ENCODE results near the gene RPS6KA4. TPM values are rescaled to one million over a fixed set of nuclear protein-coding genes. Genes with fewer than 3 reads are reported as not detected.
"Not testable (repeated sequence)": the region's sequence is repeated elsewhere in the genome, so short reads cannot be mapped to it uniquely, and the experiment has no call there.

Gene RPS6KA4
- total RNA-seq, 4 donors from 2014 or later, result 19.1 to 36.1 (median 26.0) TPM

- DNase-seq (ENCODE audit: extremely low spot score), result no peak
- intact Hi-C loops (cut with DNase I), result loop anchor here (2.0 kb wide), 1 partner anchor 33 kb away; no protein-coding TSS in a partner anchor
- no peak overlapping the region for H3K27ac ChIP-seq (replicated peaks in 1 of 4)
Observed at GRCh38 chr11:64321533-64321932, 37.4 kb upstream of the RPS6KA4 start.

GRCh38 chr11:64322925-64323260 lies 36.1 kb upstream of the RPS6KA4 start:
- Histone ChIP-seq H3K27ac (replicated peaks in 1 of 4) (no peak overlapping the region), H3K36me3 (peaks cover 6 to 31% (median 28%) of the 10 kb centered on the region in 4 donors), H3K27me3 (no peaks in the 10 kb centered on the region), H3K9me3 (no peaks in the 10 kb centered on the region), H3K4me1 (peaks cover 10 to 18% (median 13%) of the 10 kb centered on the region in 4 donors), H3K4me3 (no peak overlapping the region)
- intact Hi-C loops (cut with DNase I), result no loop called here
- 78% methylated on average over 4 of the region's 7 CpGs for WGBS
- no peak for DNase-seq (ENCODE audit: extremely low spot score)
- TF ChIP-seq POLR2AphosphoS5 (IDR thresholded peaks at IDR 0.05), result no peak
- no peak for TF ChIP-seq CTCF (IDR thresholded peaks at IDR 0.05)
- no peak for TF ChIP-seq POLR2A (IDR thresholded peaks at IDR 0.05; ENCODE audit: low read depth)
- no peak for TF ChIP-seq EP300 (IDR thresholded peaks at IDR 0.05)

More at GRCh38 chr11:64321533-64321932, 37.4 kb upstream of the RPS6KA4 start:
- H3K9me3 ChIP-seq, result no peaks in the 10 kb centered on the region
- peaks cover 6 to 31% (median 30%) of the 10 kb centered on the region in 4 donors for H3K36me3 ChIP-seq
- WGBS, result 94% methylated on average over 4 of the region's 5 CpGs
- H3K4me3 ChIP-seq, result no peak overlapping the region
- no peak for TF ChIP-seq EP300 (IDR thresholded peaks at IDR 0.05)
- TF ChIP-seq POLR2A (IDR thresholded peaks at IDR 0.05; ENCODE audit: low read depth), result no peak
- TF ChIP-seq POLR2AphosphoS5 (IDR thresholded peaks at IDR 0.05), result no peak
- no peak for TF ChIP-seq CTCF (IDR thresholded peaks at IDR 0.05)
- H3K4me1 ChIP-seq, result peaks cover 15 to 25% (median 18%) of the 10 kb centered on the region in 4 donors
- no peaks in the 10 kb centered on the region for H3K27me3 ChIP-seq

GRCh38 chr11:64323373-64323772 lies 35.6 kb upstream of the RPS6KA4 start:
- intact Hi-C loops (cut with DNase I), result no loop called here
- Histone ChIP-seq H3K27ac (replicated peaks in 1 of 4) (no peak overlapping the region), H3K4me1 (peaks cover 10 to 17% (median 13%) of the 10 kb centered on the region in 4 donors), H3K27me3 (no peaks in the 10 kb centered on the region), H3K9me3 (no peaks in the 10 kb centered on the region), H3K36me3 (peaks cover 6 to 31% (median 28%) of the 10 kb centered on the region in 4 donors), H3K4me3 (no peak overlapping the region)
- TF ChIP-seq POLR2A (IDR thresholded peaks at IDR 0.05; ENCODE audit: low read depth) (no peak), POLR2AphosphoS5 (IDR thresholded peaks at IDR 0.05) (no peak), CTCF (IDR thresholded peaks at IDR 0.05) (no peak)
- 69% methylated on average over 5 of the region's 5 CpGs for WGBS
- no peak for DNase-seq (ENCODE audit: extremely low spot score)

- peaks cover 6 to 31% (median 28%) of the 10 kb centered on the region in 4 donors for H3K36me3 ChIP-seq
- H3K4me3 ChIP-seq; H3K9me3 ChIP-seq; H3K27ac ChIP-seq (replicated peaks in 1 of 4); intact Hi-C loops (cut with DNase I); DNase-seq (ENCODE audit: extremely low spot score); H3K27me3 ChIP-seq: not testable (repeated sequence)
- 83% methylated on average over 3 of the region's 4 CpGs for WGBS
- peaks cover 6 to 10% (median 7%) of the 10 kb centered on the region in 4 donors for H3K4me1 ChIP-seq
Observed at GRCh38 chr11:64323984-64324383, 35.0 kb upstream of the RPS6KA4 start.

- H3K4me1 ChIP-seq, result peaks cover 0 to 1% (median 0%) of the 10 kb centered on the region in 4 donors
- WGBS, result 78% methylated on average over 11 of the region's 11 CpGs
- H3K36me3 ChIP-seq, result peaks cover 6 to 31% (median 27%) of the 10 kb centered on the region in 4 donors
- H3K27me3 ChIP-seq, result no peaks in the 10 kb centered on the region
- no peak overlapping the region for H3K27ac ChIP-seq (replicated peaks in 1 of 4)
- H3K9me3 ChIP-seq, result no peaks in the 10 kb centered on the region
- H3K4me3 ChIP-seq, result no peak overlapping the region
- intact Hi-C loops (cut with DNase I), result no loop called here
- no peak for DNase-seq (ENCODE audit: extremely low spot score)
- TF ChIP-seq EP300 (IDR thresholded peaks at IDR 0.05) (no peak), CTCF (IDR thresholded peaks at IDR 0.05) (no peak), POLR2A (IDR thresholded peaks at IDR 0.05; ENCODE audit: low read depth) (no peak), POLR2AphosphoS5 (IDR thresholded peaks at IDR 0.05) (no peak)
Observed at GRCh38 chr11:64324692-64325469, 34.1 kb upstream of the RPS6KA4 start.

Data from esophagus muscularis mucosa (tissue), 4 donors.